Activated CD8-positive, alpha-beta T cell treated with anti-CD3 and anti-CD28 coated beads for 36 hours (primary cell): ENCODE measurements around the gene MUC3A. TPM values are rescaled to one million over a fixed set of nuclear protein-coding genes. Genes with fewer than 3 reads are reported as not detected.

ENCODE experiments used
- ATAC-seq: fragments of 200-7000 bp; cut with Tn5 transposase; one replicate; pipeline ENCODE4 v1.10.0; 2021; ENCODE audit warnings: mild to moderate bottlenecking, moderate library complexity
- CTCF ChIA-PET: fragments of 350-600 bp; sonication (Branson Sonifier 250); formaldehyde crosslinking; loops from one replicate; lab custom pipeline; 2021; ENCODE audit warnings: antibody characterized with exemption; lab: Charles Lee
- POLR2A ChIA-PET: fragments of 350-600 bp; sonication (Branson Sonifier 250); formaldehyde crosslinking; loops from one replicate; lab custom pipeline; 2021; ENCODE audit warnings: antibody characterized with exemption; lab: Charles Lee
- DNase-seq: peaks from one replicate; pipeline ENCODE4 v3.0.0-alpha.2; 2020
- H3K27ac Mint-ChIP-seq: one replicate; pipeline ENCODE4 v1.8.0; 2021; ENCODE audit warnings: mild to moderate bottlenecking, mixed read lengths
- H3K27me3 Mint-ChIP-seq: one replicate; pipeline ENCODE4 v1.8.0; 2021; ENCODE audit warnings: mixed read lengths
- H3K36me3 Mint-ChIP-seq: one replicate; pipeline ENCODE4 v1.8.0; 2021; ENCODE audit warnings: low read depth, mixed read lengths
- H3K4me1 Mint-ChIP-seq: one replicate; pipeline ENCODE4 v1.8.0; 2021; ENCODE audit warnings: low read depth, mixed read lengths
- H3K4me3 Mint-ChIP-seq: one replicate; pipeline ENCODE4 v1.8.0; 2021; ENCODE audit warnings: mild to moderate bottlenecking, moderate library complexity, mixed read lengths
- H3K9me3 Mint-ChIP-seq: one replicate; pipeline ENCODE4 v1.8.0; 2021; ENCODE audit warnings: mixed read lengths
- intact Hi-C: fragments of 100-400 bp; cut with micrococcal nuclease; formaldehyde crosslinking; loops from one replicate; pipeline ENCODE4 v1.10.0; 2022
- total RNA-seq, 2 experiments: library from RNA; stranded (reverse); gene quantifications; one replicate each; pipeline ENCODE4 v1.2.3, GENCODE V29; 2021
- TF ChIP-seq, protein P1 (sequence below): fragments of 200-600 bp; IDR thresholded peaks from one replicate; pipeline ENCODE4 v1.8.0; 2022; ENCODE audit warnings: antibody characterized with exemption, mild to moderate bottlenecking

MUC3A gene
- total RNA-seq, 2 experiments from 2014 or later = not detected

DNA sequence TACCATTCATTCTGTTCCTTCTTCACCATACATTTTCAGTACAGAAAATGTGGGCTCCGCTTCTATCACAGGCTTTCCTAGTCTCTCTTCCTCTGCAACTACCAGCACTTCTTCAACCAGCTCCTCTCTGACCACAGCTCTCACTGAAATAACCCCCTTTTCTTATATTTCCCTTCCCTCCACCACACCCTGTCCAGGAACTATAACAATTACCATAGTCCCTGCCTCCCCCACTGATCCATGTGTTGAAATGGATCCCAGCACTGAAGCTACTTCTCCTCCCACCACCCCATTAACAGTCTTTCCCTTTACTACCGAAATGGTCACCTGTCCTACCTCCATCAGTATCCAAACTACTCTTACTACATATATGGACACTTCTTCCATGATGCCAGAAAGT lies 10.6 kb downstream of the MUC3A start:
- intact Hi-C loops = no loop called here
- H3K9me3 Mint-ChIP-seq = no peaks in the 10 kb centered on the region
- DNase-seq (no peak), ATAC-seq (no peak)
- TF ChIP-seq, protein P1, sequence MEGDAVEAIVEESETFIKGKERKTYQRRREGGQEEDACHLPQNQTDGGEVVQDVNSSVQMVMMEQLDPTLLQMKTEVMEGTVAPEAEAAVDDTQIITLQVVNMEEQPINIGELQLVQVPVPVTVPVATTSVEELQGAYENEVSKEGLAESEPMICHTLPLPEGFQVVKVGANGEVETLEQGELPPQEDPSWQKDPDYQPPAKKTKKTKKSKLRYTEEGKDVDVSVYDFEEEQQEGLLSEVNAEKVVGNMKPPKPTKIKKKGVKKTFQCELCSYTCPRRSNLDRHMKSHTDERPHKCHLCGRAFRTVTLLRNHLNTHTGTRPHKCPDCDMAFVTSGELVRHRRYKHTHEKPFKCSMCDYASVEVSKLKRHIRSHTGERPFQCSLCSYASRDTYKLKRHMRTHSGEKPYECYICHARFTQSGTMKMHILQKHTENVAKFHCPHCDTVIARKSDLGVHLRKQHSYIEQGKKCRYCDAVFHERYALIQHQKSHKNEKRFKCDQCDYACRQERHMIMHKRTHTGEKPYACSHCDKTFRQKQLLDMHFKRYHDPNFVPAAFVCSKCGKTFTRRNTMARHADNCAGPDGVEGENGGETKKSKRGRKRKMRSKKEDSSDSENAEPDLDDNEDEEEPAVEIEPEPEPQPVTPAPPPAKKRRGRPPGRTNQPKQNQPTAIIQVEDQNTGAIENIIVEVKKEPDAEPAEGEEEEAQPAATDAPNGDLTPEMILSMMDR = no peak
- H3K27ac Mint-ChIP-seq = no peak overlapping the region
- H3K27me3 Mint-ChIP-seq = peaks cover 13% of the 10 kb centered on the region
- H3K36me3 Mint-ChIP-seq = no peaks in the 10 kb centered on the region
- no peaks in the 10 kb centered on the region for H3K4me1 Mint-ChIP-seq
- no peak overlapping the region for H3K4me3 Mint-ChIP-seq
- ChIA-PET CTCF (interaction anchor here (1.2 kb wide), 1 partner anchor 15 kb away, joined by 3 read pairs; no protein-coding TSS in a partner anchor), POLR2A (no interaction called here)

DNA sequence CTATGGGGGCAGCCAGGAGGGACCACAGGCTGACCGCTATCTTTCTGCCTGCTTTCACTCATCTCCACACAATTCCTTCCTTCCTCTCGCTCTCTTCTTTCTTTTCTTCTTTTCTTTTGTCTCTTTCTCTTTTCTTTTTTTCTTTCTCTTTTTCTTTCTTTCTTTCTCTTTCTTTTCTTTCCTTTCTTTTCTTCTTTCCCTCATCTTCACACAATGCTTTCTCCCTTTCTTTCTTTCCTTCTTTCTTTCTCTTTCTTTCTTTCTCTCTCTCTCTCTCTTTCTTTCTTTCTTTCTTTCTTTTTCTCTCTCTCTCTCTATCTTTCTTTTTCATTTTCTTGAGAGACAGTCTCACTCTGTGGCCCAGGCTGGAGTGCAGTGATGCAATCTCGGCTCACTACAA lies 13.2 kb downstream of the MUC3A start:
- intact Hi-C loops = no loop called here
- TF ChIP-seq, protein P1 = peak; percentile 9
- Mint-ChIP-seq H3K4me1 (peaks cover 13% of the 10 kb centered on the region), H3K27ac (no peak overlapping the region), H3K4me3 (no peak overlapping the region), H3K27me3 (peaks cover 35% of the 10 kb centered on the region), H3K36me3 (no peaks in the 10 kb centered on the region), H3K9me3 (no peaks in the 10 kb centered on the region)
- POLR2A ChIA-PET = no interaction called here
- DNase-seq (no peak), ATAC-seq (no peak)
- CTCF ChIA-PET = no interaction called here

DNA sequence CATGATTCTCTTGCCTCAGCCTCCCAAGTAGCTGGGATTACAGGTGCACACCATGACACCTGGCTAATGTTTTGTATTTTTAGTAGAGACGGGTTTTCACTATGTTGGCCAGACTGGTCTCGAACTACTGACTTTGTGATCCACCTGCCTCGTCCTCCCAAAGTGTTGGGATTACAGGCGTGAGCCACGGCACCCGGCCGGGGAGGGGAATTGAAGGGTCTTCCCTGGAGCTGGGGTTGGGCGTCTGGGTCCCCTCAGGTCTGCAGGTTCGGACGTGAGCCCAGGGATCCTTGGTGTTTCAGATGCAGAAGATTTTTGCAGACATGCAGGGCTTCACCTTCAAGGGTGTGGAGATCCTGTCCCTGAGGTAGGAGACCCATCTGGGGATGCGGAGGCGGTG lies 14.1 kb downstream of the MUC3A start:
- ATAC-seq (no peak), DNase-seq (no peak)
- TF ChIP-seq, protein P1 = no peak
- Mint-ChIP-seq H3K27me3 (peaks cover 42% of the 10 kb centered on the region), H3K4me3 (no peak overlapping the region), H3K27ac (no peak overlapping the region), H3K4me1 (peaks cover 13% of the 10 kb centered on the region), H3K36me3 (no peaks in the 10 kb centered on the region), H3K9me3 (no peaks in the 10 kb centered on the region)
- intact Hi-C loops = no loop called here
- ChIA-PET POLR2A (no interaction called here), CTCF (no interaction called here)

DNA sequence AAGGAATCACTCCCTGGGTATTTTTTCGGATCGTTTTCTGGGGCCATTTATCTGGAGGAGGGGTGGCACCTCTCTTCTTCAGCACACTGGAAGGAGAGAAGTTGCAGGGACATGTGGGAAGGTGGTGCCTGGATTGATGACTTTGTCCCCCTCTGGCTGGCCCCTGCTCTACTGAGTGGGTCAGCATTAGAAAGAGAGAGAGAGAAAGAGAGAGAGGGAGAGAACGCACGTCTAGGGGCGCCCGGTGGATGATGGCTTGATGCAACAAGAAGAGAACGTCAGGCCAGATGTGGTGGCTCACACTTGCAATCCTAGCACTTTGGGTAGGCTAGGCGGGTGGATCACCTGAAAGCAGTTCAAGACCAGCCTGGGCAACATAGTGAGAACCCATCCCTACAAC lies 14.5 kb downstream of the MUC3A start:
- CTCF ChIA-PET = no interaction called here
- POLR2A ChIA-PET = no interaction called here
- H3K36me3 Mint-ChIP-seq = no peaks in the 10 kb centered on the region
- no peaks in the 10 kb centered on the region for H3K9me3 Mint-ChIP-seq
- no peak overlapping the region for H3K4me3 Mint-ChIP-seq
- TF ChIP-seq, protein P1 = no peak
- peaks cover 47% of the 10 kb centered on the region for H3K27me3 Mint-ChIP-seq
- no peak overlapping the region for H3K27ac Mint-ChIP-seq
- no peak for ATAC-seq
- intact Hi-C loops = no loop called here
- peaks cover 13% of the 10 kb centered on the region for H3K4me1 Mint-ChIP-seq
- no peak for DNase-seq

DNA sequence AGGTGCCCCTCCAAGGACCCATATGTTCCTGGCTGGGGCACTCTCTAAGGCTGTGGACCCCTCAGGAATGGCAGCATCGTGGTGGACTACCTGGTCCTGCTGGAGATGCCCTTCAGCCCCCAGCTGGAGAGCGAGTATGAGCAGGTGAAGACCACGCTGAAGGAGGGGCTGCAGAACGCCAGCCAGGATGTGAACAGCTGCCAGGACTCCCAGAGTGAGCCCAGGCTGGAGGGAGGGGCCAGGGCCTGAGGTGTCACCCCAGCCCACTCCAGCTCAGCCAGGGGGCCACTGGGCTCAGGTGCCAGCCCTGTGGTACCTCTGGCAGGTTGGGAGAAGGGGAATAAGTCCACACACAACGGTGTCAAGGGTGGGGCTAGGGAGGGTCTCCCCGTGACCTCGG lies 15.3 kb downstream of the MUC3A start:
- no peaks in the 10 kb centered on the region for H3K36me3 Mint-ChIP-seq
- CTCF ChIA-PET = no interaction called here
- POLR2A ChIA-PET = no interaction called here
- no peak for DNase-seq
- H3K27ac Mint-ChIP-seq = no peak overlapping the region
- intact Hi-C loops = loop anchor here (5.0 kb wide), 1 partner anchor 93 kb away; no protein-coding TSS in a partner anchor
- TF ChIP-seq, protein P1 = no peak
- H3K4me3 Mint-ChIP-seq = no peak overlapping the region
- peaks cover 13% of the 10 kb centered on the region for H3K4me1 Mint-ChIP-seq
- ATAC-seq = no peak
- H3K27me3 Mint-ChIP-seq = peaks cover 53% of the 10 kb centered on the region
- no peaks in the 10 kb centered on the region for H3K9me3 Mint-ChIP-seq
